IMR-90 (cell line): ENCODE data around the gene RALGPS1.

Experiments
- POLR2A ChIP-seq: IDR thresholded peaks from 2 replicates; pipeline ENCODE4 v1.6.1; 2012; ENCODE audit warnings: mild to moderate bottlenecking, low read depth, low read length
- RAD21 ChIP-seq: IDR thresholded peaks from 2 replicates; pipeline ENCODE4 v1.6.1; 2012; ENCODE audit warnings: low read length, improper control_type of control experiment
- RCOR1 ChIP-seq: IDR thresholded peaks from 2 replicates; pipeline ENCODE4 v1.6.1; 2012; ENCODE audit warnings: mild to moderate bottlenecking, low read length, improper control_type of control experiment; ENCODE audit not compliant: insufficient replicate concordance
- TF ChIP-seq, protein P1 (sequence below): conservative IDR thresholded peaks from 2 replicates; pipeline ENCODE4 v1.5.1; 2012; ENCODE audit warnings: mild to moderate bottlenecking, low read depth, low read length, improper control_type of control experiment

DNA sequence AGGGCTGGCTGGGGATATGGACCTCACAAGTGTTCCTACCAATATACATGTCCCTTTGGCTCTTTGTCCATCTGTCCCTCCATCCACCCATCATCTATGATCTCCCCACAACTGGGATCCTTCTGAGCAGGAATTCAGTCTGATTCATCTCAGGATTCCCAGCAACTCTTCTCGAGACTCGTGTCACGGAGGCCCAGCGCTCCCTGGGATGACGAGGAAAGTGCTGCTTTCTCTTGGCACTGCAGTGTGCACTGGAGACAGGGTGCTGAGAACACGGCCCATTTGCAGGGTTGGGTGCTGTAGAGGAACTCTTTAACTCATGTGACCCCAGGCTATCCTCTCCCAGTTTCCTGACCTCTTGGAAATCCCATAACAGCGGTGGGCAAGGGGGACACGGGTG, 135.0 kb downstream of the RALGPS1 start:
- TF ChIP-seq, protein P1, sequence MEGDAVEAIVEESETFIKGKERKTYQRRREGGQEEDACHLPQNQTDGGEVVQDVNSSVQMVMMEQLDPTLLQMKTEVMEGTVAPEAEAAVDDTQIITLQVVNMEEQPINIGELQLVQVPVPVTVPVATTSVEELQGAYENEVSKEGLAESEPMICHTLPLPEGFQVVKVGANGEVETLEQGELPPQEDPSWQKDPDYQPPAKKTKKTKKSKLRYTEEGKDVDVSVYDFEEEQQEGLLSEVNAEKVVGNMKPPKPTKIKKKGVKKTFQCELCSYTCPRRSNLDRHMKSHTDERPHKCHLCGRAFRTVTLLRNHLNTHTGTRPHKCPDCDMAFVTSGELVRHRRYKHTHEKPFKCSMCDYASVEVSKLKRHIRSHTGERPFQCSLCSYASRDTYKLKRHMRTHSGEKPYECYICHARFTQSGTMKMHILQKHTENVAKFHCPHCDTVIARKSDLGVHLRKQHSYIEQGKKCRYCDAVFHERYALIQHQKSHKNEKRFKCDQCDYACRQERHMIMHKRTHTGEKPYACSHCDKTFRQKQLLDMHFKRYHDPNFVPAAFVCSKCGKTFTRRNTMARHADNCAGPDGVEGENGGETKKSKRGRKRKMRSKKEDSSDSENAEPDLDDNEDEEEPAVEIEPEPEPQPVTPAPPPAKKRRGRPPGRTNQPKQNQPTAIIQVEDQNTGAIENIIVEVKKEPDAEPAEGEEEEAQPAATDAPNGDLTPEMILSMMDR, result no peak
- TF ChIP-seq POLR2A (no peak), RAD21 (no peak), RCOR1 (no peak)
